GM12878 (cell line): Measurements from ENCODE around the gene RNASE13. TPM values are rescaled to one million over a fixed set of nuclear protein-coding genes. Genes with fewer than 3 reads are reported as not detected.
A peak's percentile ranks its signal among the peaks of the same experiment; 100 is the strongest.

Experiments used
- ATAC-seq: fragments of 200-7000 bp; cut with Tn5 transposase; 3 replicates; pipeline ENCODE4 v1.9.1; 2020; ENCODE audit warnings: mild to moderate bottlenecking, moderate library complexity
- BruUV-seq: library from RNA; stranded (reverse); fragments of 400-500 nt; replicated peaks from 2 replicates; lab custom pipeline; 2021; lab: Mats Ljungman, UMichigan
- CTCF ChIA-PET: fragments of 300-600 bp; sonication (Branson Sonifier 250); formaldehyde crosslinking; extraction: SDS; loops from one replicate; lab custom pipeline; 2021; ENCODE audit warnings: inconsistent platforms; lab: Yijun Ruan, JAX
- POLR2A ChIA-PET: fragments of 350-600 bp; formaldehyde crosslinking; extraction: SDS; loops from one replicate; lab custom pipeline; 2021; ENCODE audit warnings: inconsistent platforms; lab: Charles Lee
- RAD21 ChIA-PET: fragments of 300-600 bp; sonication (Branson Sonifier 250); formaldehyde crosslinking; loops from one replicate; lab custom pipeline; 2023; ENCODE audit warnings: antibody characterized with exemption; ENCODE audit not compliant: unreplicated experiment; lab: Charles Lee
- SMC1A ChIA-PET: fragments of 300-600 bp; sonication (Branson Sonifier 250); formaldehyde crosslinking; loops from one replicate; lab custom pipeline; 2023; ENCODE audit not compliant: unreplicated experiment, uncharacterized antibody; lab: Charles Lee
- DNase-seq: peaks from one replicate; pipeline ENCODE4 v3.0.0-alpha.2; 2011; ENCODE audit warnings: low read depth, low spot score
- FAIRE-seq: peaks from 3 replicates; lab custom pipeline; 2011; peaks lifted over from hg19 to GRCh38; lab: Jason Lieb, UNC
- H2AFZ ChIP-seq: 2 replicates; pipeline ENCODE4 v1.6.0; 2011; ENCODE audit warnings: low read depth, low read length, control low read depth; ENCODE audit not compliant: control insufficient read depth
- H3K27ac ChIP-seq: 2 replicates; pipeline ENCODE4 v1.5.1; 2011; ENCODE audit warnings: control low read depth; ENCODE audit not compliant: control insufficient read depth, insufficient read depth
- H3K27me3 ChIP-seq, 2 experiments: replicated peaks in 1 of 2; 2 replicates each; pipeline versions ENCODE4 v1.6.0 to v1.6.1; 2011; ENCODE audit warnings: low read length in 1 of 2; ENCODE audit not compliant: control insufficient read depth in 2 of 2, insufficient read depth in 2 of 2
- H3K36me3 ChIP-seq, 2 experiments: 2 replicates each; pipeline ENCODE4 v1.5.1; 2011; ENCODE audit warnings: low read length in 1 of 2; ENCODE audit not compliant: control insufficient read depth in 2 of 2, insufficient read depth in 2 of 2
- H3K4me1 ChIP-seq: 2 replicates; pipeline ENCODE4 v1.6.1; 2011; ENCODE audit warnings: mild to moderate bottlenecking, low read length, moderate library complexity, mixed read lengths; ENCODE audit not compliant: control insufficient read depth, insufficient read depth
- H3K4me2 ChIP-seq: 2 replicates; pipeline ENCODE4 v1.6.0; 2011; ENCODE audit warnings: control low read depth; ENCODE audit not compliant: control insufficient read depth, insufficient read depth
- H3K4me3 ChIP-seq: fragments of 200-600 bp; sonication (generic); 2 replicates; pipeline ENCODE4 v1.5.1; 2016
- H3K79me2 ChIP-seq: 2 replicates; pipeline ENCODE4 v1.6.0; 2011; ENCODE audit warnings: low read length; ENCODE audit not compliant: control insufficient read depth, insufficient read depth
- H3K9ac ChIP-seq: 2 replicates; pipeline ENCODE4 v1.8.0; 2011; ENCODE audit warnings: low read length, control low read depth, mixed read lengths; ENCODE audit not compliant: control insufficient read depth, insufficient read depth
- H3K9me3 ChIP-seq: replicated peaks from 3 replicates; pipeline ENCODE4 v1.5.1; 2011; ENCODE audit warnings: mild to moderate bottlenecking, low read length; ENCODE audit not compliant: control insufficient read depth, insufficient read depth
- H4K20me1 ChIP-seq: 2 replicates; pipeline ENCODE4 v1.6.0; 2011; ENCODE audit not compliant: control insufficient read depth, insufficient read depth
- EGR1 ChIP-seq, 2 experiments: IDR thresholded peaks; 1 replicate in 1 of 2; 2 replicates in 1 of 2; pipeline ENCODE4 v1.6.1; 2011 to 2012; ENCODE audit warnings: low read depth in 2 of 2, low read length in 2 of 2, borderline replicate concordance in 1 of 2, mild to moderate bottlenecking in 1 of 2, moderate library complexity in 1 of 2
- LARP7 ChIP-seq: fragments of 450-650 bp; IDR thresholded peaks from 2 replicates; pipeline ENCODE4 v1.6.1; 2017; ENCODE audit warnings: mild to moderate bottlenecking
- NR2C1 ChIP-seq: fragments of 450-650 bp; IDR thresholded peaks from 2 replicates; pipeline ENCODE4 v1.6.1; 2017; ENCODE audit warnings: antibody characterized with exemption, mild to moderate bottlenecking, moderate library complexity
- RCOR1 ChIP-seq: conservative IDR thresholded peaks from 2 replicates; pipeline ENCODE4 v1.6.1; 2012; ENCODE audit warnings: low read depth, low read length, improper control_type of control experiment
- SREBF1 ChIP-seq: IDR thresholded peaks from 2 replicates; pipeline ENCODE4 v1.6.1; 2012; ENCODE audit warnings: mild to moderate bottlenecking, low read length
- SREBF2 ChIP-seq: IDR thresholded peaks from 2 replicates; pipeline ENCODE4 v1.6.1; 2012; ENCODE audit warnings: mild to moderate bottlenecking, low read length
- TAF1 ChIP-seq: IDR thresholded peaks from 2 replicates; pipeline ENCODE4 v1.6.1; 2011; ENCODE audit warnings: mild to moderate bottlenecking, low read depth, low read length, borderline replicate concordance
- WGBS: methylation state at CpG from one replicate; pipeline ENCODE4 v1.1.6; 2016; ENCODE audit warnings: low lambda C conversion rate; ENCODE audit not compliant: insufficient replicate concordance, insufficient coverage; ENCODE audit errors: missing lambda C conversion rate; 5-methylcytosine and 5-hydroxymethylcytosine counted together
- in situ Hi-C: fragments of 300-500 bp; cut with MboI; formaldehyde crosslinking; loops from 9 replicates; pipeline ENCODE4 v1.14.3; 2018; ENCODE audit warnings: mixed read lengths
- intact Hi-C: fragments of 100-400 bp; cut with micrococcal nuclease; formaldehyde crosslinking; loops from one replicate; pipeline ENCODE4 v1.14.2; 2022; ENCODE audit not compliant: unreplicated experiment
- polyA plus RNA-seq, 11 experiments: library from polyadenylated mRNA; depleted of rRNA in 4 of 11; unstranded in 6 of 11; stranded (reverse) in 5 of 11; fragments of >200 nt; fragmentation: Nextera tagmentation in 4 of 11; fragmentation: Illumina TruSeq in 1 of 11; extraction: Ambion mirVana in 4 of 11; extraction: Trizol in 1 of 11; gene quantifications; 1 replicate in 1 of 11; 2 replicates in 10 of 11; pipeline versions ENCODE4 v1.2.1 to v1.2.3, GENCODE V29; 2011 to 2016; ENCODE audit warnings: inconsistent platforms in 2 of 11, missing spikeins in 2 of 11, low read depth in 1 of 11
- total RNA-seq, 4 experiments: library from RNA; depleted of rRNA in 3 of 4; stranded (reverse); fragments of >200 nt in 3 of 4; fragmentation: Illumina TruSeq in 1 of 4; extraction: Trizol in 1 of 4; gene quantifications; 2 replicates each; pipeline versions ENCODE4 v1.2.1 to v1.2.3, GENCODE V29; 2013 to 2021
- TF ChIP-seq, protein P1 (sequence below): IDR thresholded peaks from 2 replicates; pipeline ENCODE4 v1.6.1; 2011; ENCODE audit warnings: low read depth, low read length, improper control_type of control experiment, borderline replicate concordance
- TF ChIP-seq, protein P2 (sequence below): fragments of 450-650 bp; IDR thresholded peaks from 2 replicates; pipeline ENCODE4 v1.6.1; 2018; ENCODE audit warnings: mild to moderate bottlenecking, low read depth, moderate library complexity; ENCODE audit not compliant: partially characterized antibody
- TF ChIP-seq, protein P3 (sequence below): fragments of 450-650 bp; conservative IDR thresholded peaks from 2 replicates; pipeline ENCODE4 v1.6.1; 2017; ENCODE audit warnings: mild to moderate bottlenecking, moderate library complexity
- TF ChIP-seq, protein P4 (sequence below): IDR thresholded peaks from 2 replicates; pipeline ENCODE4 v1.6.1; 2012; ENCODE audit warnings: low read length, inconsistent platforms

RNASE13 gene
- total and polyA plus RNA-seq, 10 of the 15 experiments (the other 5 are each of a cell fraction or from before 2014, with no cell fraction given), result not detected

DNA sequence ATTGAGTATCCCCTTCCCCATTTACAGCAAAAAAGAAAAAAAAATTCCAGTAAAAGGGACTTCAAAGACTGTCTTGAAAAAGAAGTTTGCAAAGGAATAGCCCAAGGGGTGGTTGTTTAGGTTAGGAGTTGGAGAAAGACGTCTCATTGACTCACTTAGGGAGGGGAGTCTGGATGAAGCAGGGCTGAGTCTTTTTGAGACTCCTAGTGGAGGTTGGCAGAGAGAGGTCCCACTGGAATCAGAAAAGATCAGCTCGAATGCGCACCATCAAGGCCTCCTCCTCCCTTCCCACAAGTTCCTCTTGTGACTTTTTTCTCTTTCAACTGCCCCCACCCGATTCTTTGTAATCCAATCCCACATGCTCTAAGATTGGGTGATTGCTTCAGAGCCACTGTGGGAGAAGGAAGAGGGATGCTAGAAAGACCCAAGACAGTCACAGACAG lies 37.4 kb upstream of the RNASE13 start:
- CTCF ChIA-PET, result interaction anchor here (1.0 to 5.6 kb wide), 9 partner anchors 8 to 101 kb away, joined by 3 to 100 read pairs (median 16); partner anchors contain the start of gene TMEM253
- Histone ChIP-seq H3K4me3 (peak overlapping the region; percentile 67; the same call in 1 of the 2 replicates), H3K4me1 (peaks cover 29% of the 10 kb centered on the region), H4K20me1 (no peaks in the 10 kb centered on the region), H3K4me2 (peak overlapping the region; percentile 67), H3K79me2 (no peaks in the 10 kb centered on the region), H3K9ac (no peak overlapping the region), H3K36me3 (no peaks in the 10 kb centered on the region), H3K27ac (no peak overlapping the region), H3K27me3 (peaks cover 9 to 20% of the 10 kb centered on the region in 2 experiments), H3K9me3 (no peaks in the 10 kb centered on the region), H2AFZ (no peak overlapping the region)
- DNase-seq (no peak), ATAC-seq (no peak), FAIRE-seq (peak; percentile 61)
- intact Hi-C loops, result no loop called here
- SMC1A ChIA-PET, result interaction anchor here (1.0 to 3.1 kb wide), 6 partner anchors 20 to 57 kb away, joined by 3 to 30 read pairs (median 8); no protein-coding TSS in a partner anchor
- BruUV-seq, result no TSS peak
- POLR2A ChIA-PET, result interaction anchor here (0.6 to 2.6 kb wide), 3 partner anchors 33 to 1720 kb away, joined by 4 to 21 read pairs (median 6); no protein-coding TSS in a partner anchor
- WGBS, result 0% methylated on average over 4 of the region's 4 CpGs
- TF ChIP-seq NR2C1 (no peak), SREBF2 (no peak), EGR1 (IDR thresholded peaks at IDR 0.05; ENCODE audit: borderline replicate concordance in 1 of 2, low read depth in 2 of 2, low read length in 2 of 2) (no peak), SREBF1 (no peak), RCOR1 (no peak), TAF1 (no peak), LARP7 (no peak)
- TF ChIP-seq, protein P1, sequence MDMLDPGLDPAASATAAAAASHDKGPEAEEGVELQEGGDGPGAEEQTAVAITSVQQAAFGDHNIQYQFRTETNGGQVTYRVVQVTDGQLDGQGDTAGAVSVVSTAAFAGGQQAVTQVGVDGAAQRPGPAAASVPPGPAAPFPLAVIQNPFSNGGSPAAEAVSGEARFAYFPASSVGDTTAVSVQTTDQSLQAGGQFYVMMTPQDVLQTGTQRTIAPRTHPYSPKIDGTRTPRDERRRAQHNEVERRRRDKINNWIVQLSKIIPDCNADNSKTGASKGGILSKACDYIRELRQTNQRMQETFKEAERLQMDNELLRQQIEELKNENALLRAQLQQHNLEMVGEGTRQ, result no peak
- TF ChIP-seq, protein P2, sequence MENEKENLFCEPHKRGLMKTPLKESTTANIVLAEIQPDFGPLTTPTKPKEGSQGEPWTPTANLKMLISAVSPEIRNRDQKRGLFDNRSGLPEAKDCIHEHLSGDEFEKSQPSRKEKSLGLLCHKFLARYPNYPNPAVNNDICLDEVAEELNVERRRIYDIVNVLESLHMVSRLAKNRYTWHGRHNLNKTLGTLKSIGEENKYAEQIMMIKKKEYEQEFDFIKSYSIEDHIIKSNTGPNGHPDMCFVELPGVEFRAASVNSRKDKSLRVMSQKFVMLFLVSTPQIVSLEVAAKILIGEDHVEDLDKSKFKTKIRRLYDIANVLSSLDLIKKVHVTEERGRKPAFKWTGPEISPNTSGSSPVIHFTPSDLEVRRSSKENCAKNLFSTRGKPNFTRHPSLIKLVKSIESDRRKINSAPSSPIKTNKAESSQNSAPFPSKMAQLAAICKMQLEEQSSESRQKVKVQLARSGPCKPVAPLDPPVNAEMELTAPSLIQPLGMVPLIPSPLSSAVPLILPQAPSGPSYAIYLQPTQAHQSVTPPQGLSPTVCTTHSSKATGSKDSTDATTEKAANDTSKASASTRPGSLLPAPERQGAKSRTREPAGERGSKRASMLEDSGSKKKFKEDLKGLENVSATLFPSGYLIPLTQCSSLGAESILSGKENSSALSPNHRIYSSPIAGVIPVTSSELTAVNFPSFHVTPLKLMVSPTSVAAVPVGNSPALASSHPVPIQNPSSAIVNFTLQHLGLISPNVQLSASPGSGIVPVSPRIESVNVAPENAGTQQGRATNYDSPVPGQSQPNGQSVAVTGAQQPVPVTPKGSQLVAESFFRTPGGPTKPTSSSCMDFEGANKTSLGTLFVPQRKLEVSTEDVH, result no peak
- TF ChIP-seq, protein P3, sequence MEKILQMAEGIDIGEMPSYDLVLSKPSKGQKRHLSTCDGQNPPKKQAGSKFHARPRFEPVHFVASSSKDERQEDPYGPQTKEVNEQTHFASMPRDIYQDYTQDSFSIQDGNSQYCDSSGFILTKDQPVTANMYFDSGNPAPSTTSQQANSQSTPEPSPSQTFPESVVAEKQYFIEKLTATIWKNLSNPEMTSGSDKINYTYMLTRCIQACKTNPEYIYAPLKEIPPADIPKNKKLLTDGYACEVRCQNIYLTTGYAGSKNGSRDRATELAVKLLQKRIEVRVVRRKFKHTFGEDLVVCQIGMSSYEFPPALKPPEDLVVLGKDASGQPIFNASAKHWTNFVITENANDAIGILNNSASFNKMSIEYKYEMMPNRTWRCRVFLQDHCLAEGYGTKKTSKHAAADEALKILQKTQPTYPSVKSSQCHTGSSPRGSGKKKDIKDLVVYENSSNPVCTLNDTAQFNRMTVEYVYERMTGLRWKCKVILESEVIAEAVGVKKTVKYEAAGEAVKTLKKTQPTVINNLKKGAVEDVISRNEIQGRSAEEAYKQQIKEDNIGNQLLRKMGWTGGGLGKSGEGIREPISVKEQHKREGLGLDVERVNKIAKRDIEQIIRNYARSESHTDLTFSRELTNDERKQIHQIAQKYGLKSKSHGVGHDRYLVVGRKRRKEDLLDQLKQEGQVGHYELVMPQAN, result no peak
- TF ChIP-seq, protein P4, sequence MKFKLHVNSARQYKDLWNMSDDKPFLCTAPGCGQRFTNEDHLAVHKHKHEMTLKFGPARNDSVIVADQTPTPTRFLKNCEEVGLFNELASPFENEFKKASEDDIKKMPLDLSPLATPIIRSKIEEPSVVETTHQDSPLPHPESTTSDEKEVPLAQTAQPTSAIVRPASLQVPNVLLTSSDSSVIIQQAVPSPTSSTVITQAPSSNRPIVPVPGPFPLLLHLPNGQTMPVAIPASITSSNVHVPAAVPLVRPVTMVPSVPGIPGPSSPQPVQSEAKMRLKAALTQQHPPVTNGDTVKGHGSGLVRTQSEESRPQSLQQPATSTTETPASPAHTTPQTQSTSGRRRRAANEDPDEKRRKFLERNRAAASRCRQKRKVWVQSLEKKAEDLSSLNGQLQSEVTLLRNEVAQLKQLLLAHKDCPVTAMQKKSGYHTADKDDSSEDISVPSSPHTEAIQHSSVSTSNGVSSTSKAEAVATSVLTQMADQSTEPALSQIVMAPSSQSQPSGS, result no peak
- RAD21 ChIA-PET, result interaction anchor here (0.6 to 3.0 kb wide), 12 partner anchors 17 to 1203 kb away, joined by 3 to 42 read pairs (median 7); no protein-coding TSS in a partner anchor
- in situ Hi-C loops, result no loop called here
